MM.1S (cell line): ENCODE results near the gene CDK6.

Experiments
- CTCF ChIP-seq: fragments of 300-600 bp; sonication (generic); IDR thresholded peaks from 2 replicates; pipeline ENCODE4 v1.5.1; 2016; ENCODE audit warnings: antibody characterized with exemption, low read length, mixed read lengths
- EZH2 ChIP-seq: fragments of 300-600 bp; sonication (generic); optimal IDR thresholded peaks from 2 replicates; pipeline ENCODE3; 2017; ENCODE audit warnings: low read depth, mild to moderate bottlenecking, antibody characterized with exemption, low read length, mixed read lengths
- EZH2phosphoT487 ChIP-seq: fragments of 300-600 bp; sonication (generic); IDR thresholded peaks from 2 replicates; pipeline ENCODE4 v1.6.1; 2018; ENCODE audit warnings: antibody characterized with exemption, low read length

DNA sequence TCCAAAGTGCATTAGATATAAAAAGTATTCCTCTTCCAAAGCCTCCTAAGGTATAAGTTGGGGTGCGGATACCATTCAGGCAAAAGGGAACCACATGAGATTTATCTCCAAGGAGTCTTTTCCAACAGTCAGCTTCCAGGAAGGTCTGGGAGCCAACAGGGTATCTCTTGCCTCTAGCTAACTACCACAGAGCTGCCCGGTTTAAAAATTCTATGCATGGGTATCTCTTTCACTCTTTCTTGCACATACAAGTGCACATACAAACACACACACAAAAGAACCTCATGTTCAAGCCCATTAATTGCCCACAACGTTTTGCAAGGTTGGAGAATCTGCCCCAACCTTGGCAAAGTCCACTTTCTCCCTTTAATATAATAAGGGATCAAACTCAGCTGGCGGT is 80.7 kb downstream of the CDK6 start:
- TF ChIP-seq EZH2 (no peak), CTCF (no peak), EZH2phosphoT487 (no peak)
